PFSK-1 (cell line): Measurements from ENCODE around the gene PHC1.

Source experiments
- FOXP2 ChIP-seq: optimal IDR thresholded peaks from 2 replicates; pipeline ENCODE3; 2011; ENCODE audit warnings: borderline replicate concordance, control low read depth, inconsistent platforms; ENCODE audit not compliant: insufficient read depth; ENCODE audit errors: extremely low read length, extremely low read depth
- POLR2AphosphoS5 ChIP-seq: IDR thresholded peaks from 2 replicates; pipeline ENCODE4 v1.6.1; 2012; ENCODE audit warnings: low read depth, mild to moderate bottlenecking, control low read depth, low read length, moderate library complexity
- REST ChIP-seq, 2 experiments: IDR thresholded peaks; 2 replicates each; pipeline versions ENCODE4 v1.6.1 to v1.8.0; 2011 to 2012; ENCODE audit warnings: low read depth in 2 of 2, low read length in 2 of 2, control low read depth in 1 of 2, inconsistent platforms in 1 of 2, mild to moderate bottlenecking in 1 of 2, moderate library complexity in 1 of 2; ENCODE audit not compliant: insufficient read depth in 1 of 2
- SIN3A ChIP-seq: IDR thresholded peaks from 2 replicates; pipeline ENCODE4 v1.6.1; 2012; ENCODE audit warnings: mild to moderate bottlenecking, low read length, moderate library complexity, borderline replicate concordance; ENCODE audit not compliant: insufficient read depth
- TAF1 ChIP-seq: IDR thresholded peaks from 2 replicates; pipeline ENCODE4 v1.6.1; 2012; ENCODE audit warnings: low read length, control low read depth, borderline replicate concordance; ENCODE audit not compliant: insufficient read depth

Gene PHC1

GRCh38 chr12:8989413-8989812 is 75.1 kb downstream of the PHC1 start, which contains the start of gene KLRG1:
Gene KLRG1, plus strand, starts transcription at chr12:8989546. Its CDS starts 90 bp downstream, at chr12:8989636.
- TF ChIP-seq SIN3A (no peak), TAF1 (no peak), REST (IDR thresholded peaks at IDR 0.05; ENCODE audit: insufficient read depth in 1 of 2, low read depth in 2 of 2, low read length in 2 of 2) (no peak), FOXP2 (no peak), POLR2AphosphoS5 (no peak)
